ENCODE measurements around the gene RAB31.

DNA sequence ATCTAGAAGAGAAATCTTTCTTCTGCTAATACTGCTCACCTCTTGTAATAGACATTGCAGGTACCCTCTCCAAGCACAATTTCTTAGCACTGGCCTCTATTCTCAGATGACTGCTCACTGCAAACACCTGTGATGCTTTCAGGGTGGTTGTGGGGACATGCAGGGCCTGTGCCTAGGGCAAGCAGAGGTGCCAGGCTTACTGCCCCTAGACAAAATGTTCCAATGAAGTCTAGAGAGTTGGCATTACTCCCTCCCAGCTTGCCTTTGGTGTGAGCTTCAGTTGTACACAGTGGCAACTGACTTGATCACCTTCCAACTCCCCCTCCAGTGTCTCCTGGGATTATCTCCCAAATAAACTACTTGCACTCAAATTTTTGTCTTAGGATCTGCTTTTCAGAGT lies 164.7 kb downstream of the RAB31 start:
- TF ChIP-seq, protein P1, sequence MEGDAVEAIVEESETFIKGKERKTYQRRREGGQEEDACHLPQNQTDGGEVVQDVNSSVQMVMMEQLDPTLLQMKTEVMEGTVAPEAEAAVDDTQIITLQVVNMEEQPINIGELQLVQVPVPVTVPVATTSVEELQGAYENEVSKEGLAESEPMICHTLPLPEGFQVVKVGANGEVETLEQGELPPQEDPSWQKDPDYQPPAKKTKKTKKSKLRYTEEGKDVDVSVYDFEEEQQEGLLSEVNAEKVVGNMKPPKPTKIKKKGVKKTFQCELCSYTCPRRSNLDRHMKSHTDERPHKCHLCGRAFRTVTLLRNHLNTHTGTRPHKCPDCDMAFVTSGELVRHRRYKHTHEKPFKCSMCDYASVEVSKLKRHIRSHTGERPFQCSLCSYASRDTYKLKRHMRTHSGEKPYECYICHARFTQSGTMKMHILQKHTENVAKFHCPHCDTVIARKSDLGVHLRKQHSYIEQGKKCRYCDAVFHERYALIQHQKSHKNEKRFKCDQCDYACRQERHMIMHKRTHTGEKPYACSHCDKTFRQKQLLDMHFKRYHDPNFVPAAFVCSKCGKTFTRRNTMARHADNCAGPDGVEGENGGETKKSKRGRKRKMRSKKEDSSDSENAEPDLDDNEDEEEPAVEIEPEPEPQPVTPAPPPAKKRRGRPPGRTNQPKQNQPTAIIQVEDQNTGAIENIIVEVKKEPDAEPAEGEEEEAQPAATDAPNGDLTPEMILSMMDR (IDR thresholded peaks at IDR 0.05) = no peak
- TF ChIP-seq POLR2A (IDR thresholded peaks at IDR 0.05) = no peak
- no peak for TF ChIP-seq EP300 (IDR thresholded peaks at IDR 0.05)
- no peak for TF ChIP-seq POLR2AphosphoS5 (IDR thresholded peaks at IDR 0.05)
